Heart right ventricle (tissue), 16 donors: ENCODE data around the gene ANKRD49. TPM values are rescaled to one million over a fixed set of nuclear protein-coding genes. Genes with fewer than 3 reads are reported as not detected.

Source experiments
- ATAC-seq, 8 donors: fragments of 200-7000 bp; cut with Tn5 transposase; one replicate each; pipeline ENCODE4 v1.9.1; 2020; ENCODE audit warnings: mild to moderate bottlenecking in 8 of 8, moderate library complexity in 8 of 8, moderate number of reproducible peaks in 1 of 8
- DNase-seq, 2 donors: peaks; one replicate each; pipeline ENCODE4 v3.0.0-alpha.2; 2020
- H3K27ac ChIP-seq, 10 donors: fragments of 200-600 bp; sonication (generic) in 2 of 10; one replicate each; pipeline versions ENCODE4 v1.5.0 to v1.8.0; 2020 to 2022; ENCODE audit warnings: mild to moderate bottlenecking in 3 of 10
- H3K27me3 ChIP-seq, 7 donors: fragments of 200-600 bp; one replicate each; pipeline ENCODE4 v1.8.0; 2021 to 2022; ENCODE audit warnings: mild to moderate bottlenecking in 2 of 7
- H3K36me3 ChIP-seq, 9 donors: fragments of 200-600 bp; sonication (generic) in 1 of 9; one replicate each; pipeline versions ENCODE4 v1.5.0 to v1.8.0; 2020 to 2022; ENCODE audit warnings: mild to moderate bottlenecking in 2 of 9
- H3K4me1 ChIP-seq, 9 donors: fragments of 200-600 bp; sonication (generic) in 1 of 9; one replicate each; pipeline versions ENCODE4 v1.5.0 to v1.8.0; 2020 to 2022; ENCODE audit warnings: mild to moderate bottlenecking in 4 of 9
- H3K4me3 ChIP-seq, 10 donors: fragments of 200-600 bp; sonication (generic) in 2 of 10; one replicate each; pipeline versions ENCODE4 v1.5.0 to v1.8.0; 2020 to 2022; ENCODE audit warnings: mild to moderate bottlenecking in 7 of 10, moderate library complexity in 2 of 10
- H3K9me3 ChIP-seq, 11 donors: fragments of 200-600 bp in 10 of 11; sonication (generic) in 2 of 11; one replicate each; pipeline versions ENCODE4 v1.5.0 to v1.8.0; 2013 to 2022; ENCODE audit warnings: mild to moderate bottlenecking in 2 of 11, control low read depth in 1 of 11, moderate library complexity in 1 of 11
- CTCF ChIP-seq, 9 donors: fragments of 200-600 bp; sonication (generic) in 2 of 9; IDR thresholded peaks; one replicate each; pipeline versions ENCODE4 v1.5.0 to v1.8.0; 2021 to 2022; ENCODE audit warnings: antibody characterized with exemption in 9 of 9, mild to moderate bottlenecking in 5 of 9, moderate library complexity in 1 of 9
- WGBS, 2 donors: extraction: QIAGEN DNeasy Blood & Tissue Kit; methylation state at CpG; one replicate each; pipeline ENCODE4 v1.1.7; 2013; ENCODE audit warnings: inconsistent platforms in 1 of 2; 5-methylcytosine and 5-hydroxymethylcytosine counted together
- intact Hi-C, 10 donors: fragments of 100-400 bp; cut with DNase I; formaldehyde crosslinking; loops; one replicate each; pipeline versions ENCODE4 v1.11.1 to v1.14.2; 2022
- polyA plus RNA-seq, 2 donors: library from polyadenylated mRNA; stranded (reverse); fragments of 200-250 nt; gene quantifications; one replicate each; pipeline ENCODE4 v1.2.3, GENCODE V29; 2013
- total RNA-seq, 10 donors: library from RNA; stranded (reverse); fragmentation: NEBNext Ultra II Directional in 3 of 10; extraction: Animal tissue kit (Norgen Biotek cat#: 25700) in 3 of 10; gene quantifications; one replicate each; pipeline versions ENCODE4 v1.2.1 to v1.2.4, GENCODE V29; 2021 to 2023
- donor health status: Arrhythmogenic right ventricular cardiomyopathy.
- donor health status: ischemic (EF 13 %, LVEDD 7.1; RV severe dilation, severe dysfunction).
- donor health status: healthy with polysubstance abuse.
- donor health status: DM: no; HTN: yes; CAD: no.
- donor health status: DM: no; HTN: no; CAD: no.
- donor health status: ischemic (EF 25% LVEDD 6.9; RV normal size, moderate dysfunction).
- donor health status: ischemic (EF 25% LVEDD 5.7; RV mildly dilated, moderate dysfunction).
- donor health status: healthy.
- donor health status: DM: yes; HTN: yes; CAD: no.
- donor health status: Ischemic cardiomyopathy.
- donor health status: ischemic (EF 35%, LVEDD 5.7; RV mildly dilated, moderate dysfunction).
- donor health status: nonischemic (EF 11% LVEDD 7.7; RV severe dilation, severe dysfunction).
- donor health status: DM: yes; HTN: yes; CAD: no.
- donor health status: PGD.
- donor health status: ischemic (EF 29% LVEDD 5.4; RV normal size, mild dysfunction).
- donor health status: nonischemic (EF 23%, LVEDD 6.1; RV moderate dilation, normal function).

The ANKRD49 gene
- total and polyA plus RNA-seq, 12 donors, result 1.9 to 12.8 (median 5.0) TPM

DNA sequence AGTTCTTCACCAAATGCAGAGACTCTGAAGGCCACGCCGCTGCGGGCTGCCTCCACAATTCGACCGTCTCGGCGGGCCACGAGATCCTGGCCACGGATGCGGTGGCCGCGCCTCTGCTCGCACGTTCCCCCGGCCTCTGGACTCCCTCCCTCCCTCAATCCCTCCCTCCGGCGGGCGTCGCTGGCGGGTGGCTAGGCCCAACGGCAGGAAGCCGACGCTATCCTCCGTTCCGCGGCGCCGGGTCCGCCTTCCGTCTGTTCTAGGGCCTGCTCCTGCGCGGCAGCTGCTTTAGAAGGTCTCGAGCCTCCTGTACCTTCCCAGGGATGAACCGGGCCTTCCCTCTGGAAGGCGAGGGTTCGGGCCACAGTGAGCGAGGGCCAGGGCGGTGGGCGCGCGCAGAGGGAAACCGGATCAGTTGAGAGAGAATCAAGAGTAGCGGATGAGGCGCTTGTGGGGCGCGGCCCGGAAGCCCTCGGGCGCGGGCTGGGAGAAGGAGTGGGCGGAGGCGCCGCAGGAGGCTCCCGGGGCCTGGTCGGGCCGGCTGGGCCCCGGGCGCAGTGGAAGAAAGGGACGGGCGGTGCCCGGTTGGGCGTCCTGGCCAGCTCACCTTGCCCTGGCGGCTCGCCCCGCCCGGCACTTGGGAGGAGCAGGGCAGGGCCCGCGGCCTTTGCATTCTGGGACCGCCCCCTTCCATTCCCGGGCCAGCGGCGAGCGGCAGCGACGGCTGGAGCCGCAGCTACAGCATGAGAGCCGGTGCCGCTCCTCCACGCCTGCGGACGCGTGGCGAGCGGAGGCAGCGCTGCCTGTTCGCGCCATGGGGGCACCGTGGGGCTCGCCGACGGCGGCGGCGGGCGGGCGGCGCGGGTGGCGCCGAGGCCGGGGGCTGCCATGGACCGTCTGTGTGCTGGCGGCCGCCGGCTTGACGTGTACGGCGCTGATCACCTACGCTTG, 50.2 kb downstream of the ANKRD49 start, which contains the start of gene FUT4:
Gene FUT4 (plus strand): TSS at position 227 of the 951 bp plus-strand sequence. CDS start 213 bp downstream, at position 440.
- Histone ChIP-seq H3K27me3 (no peaks in the 10 kb centered on the region), H3K9me3 (no peaks in the 10 kb centered on the region), H3K36me3 (peaks cover 0 to 9% (median 0%) of the 10 kb centered on the region in 9 donors), H3K4me3 (peak within 1 kb of the TSS; percentile 21 to 85 (median 68)), H3K27ac (peak within 1 kb of the TSS; percentile 78 to 99 (median 94)), H3K4me1 (peaks cover 2 to 54% (median 30%) of the 10 kb centered on the region in 9 donors)
- ATAC-seq (peak; percentile 93 to 96 (median 95)), DNase-seq (peak; percentile 85 to 87)
- whole genome bisulfite sequencing, 2 donors, result 1% methylated on average over 81 to 109 of the region's 109 CpGs
- peak in 3 of 9 donors; percentile 14 to 24 (median 18) for TF ChIP-seq CTCF (IDR thresholded peaks at IDR 0.05)
- intact Hi-C loops, result no loop called here

GRCh38 chr11:94544646-94545263, 51.0 kb downstream of the ANKRD49 start:
- WGBS, 2 donors, result 11 to 13% methylated on average over 56 to 59 of the region's 59 CpGs
- DNase-seq (peak in 1 of 2 donors; percentile 25), ATAC-seq (peak in 3 of 8 donors; percentile 0 to 6 (median 3))
- Histone ChIP-seq H3K4me1 (peaks cover 2 to 62% (median 30%) of the 10 kb centered on the region in 9 donors), H3K36me3 (peaks cover 0 to 10% (median 0%) of the 10 kb centered on the region in 9 donors), H3K9me3 (no peaks in the 10 kb centered on the region), H3K4me3 (peak overlapping the region; percentile 21 to 85 (median 68)), H3K27ac (peak overlapping the region; percentile 78 to 99 (median 94)), H3K27me3 (no peaks in the 10 kb centered on the region)
- intact Hi-C loops, result no loop called here
- TF ChIP-seq CTCF (IDR thresholded peaks at IDR 0.05), result peak in 1 of 9 donors; percentile 22

DNA sequence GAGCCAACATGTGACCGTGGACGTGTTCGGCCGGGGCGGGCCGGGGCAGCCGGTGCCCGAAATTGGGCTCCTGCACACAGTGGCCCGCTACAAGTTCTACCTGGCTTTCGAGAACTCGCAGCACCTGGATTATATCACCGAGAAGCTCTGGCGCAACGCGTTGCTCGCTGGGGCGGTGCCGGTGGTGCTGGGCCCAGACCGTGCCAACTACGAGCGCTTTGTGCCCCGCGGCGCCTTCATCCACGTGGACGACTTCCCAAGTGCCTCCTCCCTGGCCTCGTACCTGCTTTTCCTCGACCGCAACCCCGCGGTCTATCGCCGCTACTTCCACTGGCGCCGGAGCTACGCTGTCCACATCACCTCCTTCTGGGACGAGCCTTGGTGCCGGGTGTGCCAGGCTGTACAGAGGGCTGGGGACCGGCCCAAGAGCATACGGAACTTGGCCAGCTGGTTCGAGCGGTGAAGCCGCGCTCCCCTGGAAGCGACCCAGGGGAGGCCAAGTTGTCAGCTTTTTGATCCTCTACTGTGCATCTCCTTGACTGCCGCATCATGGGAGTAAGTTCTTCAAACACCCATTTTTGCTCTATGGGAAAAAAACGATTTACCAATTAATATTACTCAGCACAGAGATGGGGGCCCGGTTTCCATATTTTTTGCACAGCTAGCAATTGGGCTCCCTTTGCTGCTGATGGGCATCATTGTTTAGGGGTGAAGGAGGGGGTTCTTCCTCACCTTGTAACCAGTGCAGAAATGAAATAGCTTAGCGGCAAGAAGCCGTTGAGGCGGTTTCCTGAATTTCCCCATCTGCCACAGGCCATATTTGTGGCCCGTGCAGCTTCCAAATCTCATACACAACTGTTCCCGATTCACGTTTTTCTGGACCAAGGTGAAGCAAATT, 51.7 kb downstream of the ANKRD49 start:
- H3K4me3 ChIP-seq, result peak overlapping the region in 9 of 10 donors; percentile 51 to 85 (median 69)
- H3K9me3 ChIP-seq, result no peaks in the 10 kb centered on the region
- ATAC-seq, result no peak
- H3K27ac ChIP-seq, result peak overlapping the region in 4 of 10 donors; percentile 93 to 99 (median 97)
- H3K4me1 ChIP-seq, result peaks cover 2 to 70% (median 30%) of the 10 kb centered on the region in 9 donors
- intact Hi-C loops, result no loop called here
- DNase-seq, result peak; percentile 11 to 20
- no peak for TF ChIP-seq CTCF (IDR thresholded peaks at IDR 0.05)
- WGBS, 2 donors, result 68 to 69% methylated on average over 54 of the region's 54 CpGs
- H3K36me3 ChIP-seq, result peaks cover 0 to 10% (median 0%) of the 10 kb centered on the region in 9 donors
- no peaks in the 10 kb centered on the region for H3K27me3 ChIP-seq
